HEK293T (cell line): ENCODE measurements around the gene PCNX3.

Experiments used
- BHLHE40 ChIP-seq: fragments of 450-650 bp; IDR thresholded peaks from 2 replicates; pipeline ENCODE4 v1.6.1; 2016; ENCODE audit warnings: mild to moderate bottlenecking, moderate library complexity, borderline replicate concordance
- FOXA1 ChIP-seq: fragments of 450-650 bp; IDR thresholded peaks from 2 replicates; pipeline ENCODE4 v1.6.1; 2016; ENCODE audit warnings: mild to moderate bottlenecking
- FOXM1 ChIP-seq: fragments of 450-650 bp; IDR thresholded peaks from 2 replicates; pipeline ENCODE4 v1.6.1; 2017; ENCODE audit warnings: mild to moderate bottlenecking, borderline replicate concordance
- PKNOX1 ChIP-seq: fragments of 450-650 bp; IDR thresholded peaks from 2 replicates; pipeline ENCODE4 v1.6.1; 2016

DNA sequence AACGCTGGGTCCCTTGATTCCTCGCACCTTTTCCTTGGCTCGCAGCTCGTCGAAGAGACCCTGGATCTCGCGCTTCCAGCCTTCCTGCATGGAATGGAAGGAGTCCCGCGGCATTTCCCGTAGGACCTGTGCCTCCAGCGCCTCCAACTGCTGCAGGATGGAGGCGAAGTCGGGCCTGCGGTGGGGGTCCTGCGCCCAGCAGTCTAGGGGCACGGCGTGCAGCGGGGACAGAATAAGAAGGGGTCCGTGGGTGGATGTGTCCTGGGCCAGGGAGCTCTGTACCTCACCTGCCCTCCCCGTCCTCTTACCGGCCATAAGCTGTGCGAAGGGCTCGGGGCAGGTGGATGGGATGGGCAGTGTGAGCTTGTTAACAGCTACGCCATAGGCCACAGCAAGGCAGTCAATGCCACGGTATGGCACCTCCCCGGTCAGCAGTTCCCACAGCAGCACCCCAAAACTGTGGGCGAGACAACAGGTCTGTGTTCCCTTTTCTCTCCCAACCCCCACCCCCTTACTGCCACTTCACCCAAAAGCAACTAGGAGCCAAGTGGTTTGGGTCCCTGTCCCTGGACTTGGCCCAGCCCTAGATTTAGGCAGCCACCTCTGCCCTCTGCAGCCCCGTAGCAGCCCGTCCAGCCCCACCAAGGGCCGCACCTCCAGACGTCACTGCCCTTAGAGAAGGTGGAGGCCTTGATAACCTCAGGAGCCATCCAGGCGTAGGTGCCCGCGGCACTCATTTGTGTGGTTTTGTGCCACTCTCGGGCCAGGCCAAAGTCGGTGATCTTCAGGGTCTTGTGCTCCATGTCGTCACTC is 7.8 kb upstream of the PCNX3 start:
- TF ChIP-seq FOXM1 (no peak), PKNOX1 (no peak), FOXA1 (no peak), BHLHE40 (no peak)
